PC-3 (cell line): ENCODE measurements around the gene PIM1.

ENCODE experiments used
- EZH2 ChIP-seq: fragments of 300-600 bp; sonication (generic); IDR thresholded peaks from one replicate; pipeline ENCODE4 v1.6.1; 2017; ENCODE audit warnings: antibody characterized with exemption, mild to moderate bottlenecking, low read length; ENCODE audit not compliant: unreplicated experiment
- EZH2phosphoT487 ChIP-seq: fragments of 300-600 bp; sonication (generic); IDR thresholded peaks from 2 replicates; pipeline ENCODE4 v1.6.1; 2018; ENCODE audit warnings: mild to moderate bottlenecking, antibody characterized with exemption, low read length, borderline replicate concordance
- TF ChIP-seq, protein P1 (sequence below): fragments of 300-600 bp; sonication (generic); conservative IDR thresholded peaks from 2 replicates; pipeline ENCODE4 v1.5.1; 2017; ENCODE audit warnings: antibody characterized with exemption, low read depth, mild to moderate bottlenecking, low read length

DNA sequence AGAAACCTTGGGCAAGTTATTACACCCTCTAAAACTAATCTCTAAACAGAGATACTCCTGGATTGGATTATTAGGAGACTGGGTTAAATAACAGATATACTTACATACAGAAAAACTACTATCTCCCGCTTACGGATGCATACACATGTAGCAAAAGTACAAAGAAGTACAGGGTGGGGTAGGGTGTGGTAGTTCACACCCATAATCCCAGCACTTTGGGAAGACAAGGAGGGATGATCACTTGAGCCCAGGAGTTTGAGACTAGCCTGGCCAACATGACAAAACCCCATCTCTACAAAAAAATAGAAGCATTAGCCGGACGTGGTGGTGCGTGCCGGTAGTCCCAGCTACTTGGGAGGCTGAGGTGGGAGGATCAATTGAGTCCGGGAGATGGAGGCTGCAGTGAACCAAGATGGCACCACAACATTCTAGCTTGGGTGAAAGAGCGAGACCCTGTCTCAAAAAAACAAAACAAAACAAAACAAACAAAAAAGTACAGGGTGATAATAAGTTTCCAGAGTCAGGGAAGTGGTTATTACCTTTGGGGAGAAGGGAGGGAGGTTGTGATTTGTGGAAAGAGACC is 8.1 kb downstream of the PIM1 start:
- TF ChIP-seq EZH2 (no peak), EZH2phosphoT487 (no peak)
- TF ChIP-seq, protein P1, sequence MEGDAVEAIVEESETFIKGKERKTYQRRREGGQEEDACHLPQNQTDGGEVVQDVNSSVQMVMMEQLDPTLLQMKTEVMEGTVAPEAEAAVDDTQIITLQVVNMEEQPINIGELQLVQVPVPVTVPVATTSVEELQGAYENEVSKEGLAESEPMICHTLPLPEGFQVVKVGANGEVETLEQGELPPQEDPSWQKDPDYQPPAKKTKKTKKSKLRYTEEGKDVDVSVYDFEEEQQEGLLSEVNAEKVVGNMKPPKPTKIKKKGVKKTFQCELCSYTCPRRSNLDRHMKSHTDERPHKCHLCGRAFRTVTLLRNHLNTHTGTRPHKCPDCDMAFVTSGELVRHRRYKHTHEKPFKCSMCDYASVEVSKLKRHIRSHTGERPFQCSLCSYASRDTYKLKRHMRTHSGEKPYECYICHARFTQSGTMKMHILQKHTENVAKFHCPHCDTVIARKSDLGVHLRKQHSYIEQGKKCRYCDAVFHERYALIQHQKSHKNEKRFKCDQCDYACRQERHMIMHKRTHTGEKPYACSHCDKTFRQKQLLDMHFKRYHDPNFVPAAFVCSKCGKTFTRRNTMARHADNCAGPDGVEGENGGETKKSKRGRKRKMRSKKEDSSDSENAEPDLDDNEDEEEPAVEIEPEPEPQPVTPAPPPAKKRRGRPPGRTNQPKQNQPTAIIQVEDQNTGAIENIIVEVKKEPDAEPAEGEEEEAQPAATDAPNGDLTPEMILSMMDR, result no peak
